Effector CD4-positive, alpha-beta T cell (primary cell): ENCODE results near the gene TENT4A.

Experiments
- DNase-seq: peaks from one replicate; pipeline ENCODE4 v3.0.0-alpha.2; 2020

Gene TENT4A

GRCh38 chr5:6718718-6719117, 5.5 kb downstream of the TENT4A start:
- no peak for DNase-seq

GRCh38 chr5:6719417-6719816, 6.2 kb downstream of the TENT4A start:
- DNase-seq, result no peak

GRCh38 chr5:6719896-6720560, 6.8 kb downstream of the TENT4A start:
- no peak for DNase-seq

- no peak for DNase-seq
Observed at GRCh38 chr5:6720561-6720921, 7.3 kb downstream of the TENT4A start.

GRCh38 chr5:6721442-6721841, 8.2 kb downstream of the TENT4A start:
- no peak for DNase-seq

- DNase-seq, result no peak
Observed at GRCh38 chr5:6722015-6722414, 8.8 kb downstream of the TENT4A start.

GRCh38 chr5:6723122-6723815, 10.0 kb downstream of the TENT4A start:
- DNase-seq, result no peak

GRCh38 chr5:6723816-6724300, 10.6 kb downstream of the TENT4A start:
- DNase-seq, result no peak

GRCh38 chr5:6724321-6724929, 11.2 kb downstream of the TENT4A start:
- DNase-seq, result no peak

GRCh38 chr5:6725421-6725820, 12.2 kb downstream of the TENT4A start:
- no peak for DNase-seq

GRCh38 chr5:6726006-6726405, 12.8 kb downstream of the TENT4A start:
- DNase-seq, result no peak

- DNase-seq, result no peak
Observed at GRCh38 chr5:6727231-6727630, 14.0 kb downstream of the TENT4A start.

- DNase-seq, result no peak
Observed at GRCh38 chr5:6728011-6728794, 15.0 kb downstream of the TENT4A start.

GRCh38 chr5:6728795-6729183, 15.6 kb downstream of the TENT4A start:
- DNase-seq, result no peak

- peak; percentile 20 for DNase-seq
Observed at GRCh38 chr5:6729386-6730310, 16.4 kb downstream of the TENT4A start.

GRCh38 chr5:6730407-6730806, 17.2 kb downstream of the TENT4A start:
- DNase-seq, result no peak

- no peak for DNase-seq
Observed at GRCh38 chr5:6730807-6731206, 17.6 kb downstream of the TENT4A start.

- no peak for DNase-seq
Observed at GRCh38 chr5:6731465-6732237, 18.4 kb downstream of the TENT4A start.

- DNase-seq, result no peak
Observed at GRCh38 chr5:6732634-6733410, 19.6 kb downstream of the TENT4A start.

GRCh38 chr5:6733411-6734242, 20.4 kb downstream of the TENT4A start:
- no peak for DNase-seq
